Gastroesophageal sphincter (tissue), 4 donors: Measurements from ENCODE around the gene NTRK3. TPM values are rescaled to one million over a fixed set of nuclear protein-coding genes. Genes with fewer than 3 reads are reported as not detected.
A peak's percentile ranks its signal among the peaks of the same experiment; 100 is the strongest.

Experiments used
- ATAC-seq: fragments of 150-250 bp; one replicate; pipeline ENCODE4 v1.9.1; 2016; ENCODE audit warnings: mild to moderate bottlenecking, moderate library complexity
- H3K27ac ChIP-seq, 4 donors: fragments of 200-600 bp; sonication (generic) in 3 of 4; 1 replicate in 3 of 4; 2 replicates in 1 of 4; pipeline ENCODE4 v1.5.1; 2016 to 2019
- H3K27me3 ChIP-seq: fragments of 200-600 bp; sonication (generic); one replicate; pipeline ENCODE4 v1.5.1; 2019
- H3K36me3 ChIP-seq, 2 donors: fragments of 200-600 bp; sonication (generic); one replicate each; pipeline ENCODE4 v1.5.1; 2019; ENCODE audit warnings: control low read depth in 1 of 2
- H3K4me1 ChIP-seq, 3 donors: fragments of 200-600 bp; sonication (generic); 1 replicate in 2 of 3; 2 replicates in 1 of 3; pipeline ENCODE4 v1.5.1; 2016 to 2019; ENCODE audit warnings: control low read depth in 2 of 3
- H3K4me3 ChIP-seq, 2 donors: fragments of 200-600 bp; sonication (generic); one replicate each; pipeline ENCODE4 v1.5.1; 2019; ENCODE audit warnings: mild to moderate bottlenecking in 1 of 2, moderate library complexity in 1 of 2
- H3K9me3 ChIP-seq, 3 donors: fragments of 200-600 bp; sonication (generic); one replicate each; pipeline ENCODE4 v1.5.1; 2017 to 2019; ENCODE audit warnings: control low read depth in 2 of 3
- EP300 ChIP-seq: sonication (generic); formaldehyde crosslinking; IDR thresholded peaks from one replicate; pipeline ENCODE4 v1.6.1; 2017; ENCODE audit warnings: antibody characterized with exemption, mild to moderate bottlenecking
- POLR2A ChIP-seq, 2 donors: fragments of 450-650 bp; IDR thresholded peaks; one replicate each; pipeline ENCODE4 v1.6.1; 2017; ENCODE audit warnings: antibody characterized with exemption in 2 of 2, mild to moderate bottlenecking in 2 of 2, moderate library complexity in 1 of 2
- POLR2AphosphoS5 ChIP-seq: sonication (generic); formaldehyde crosslinking; IDR thresholded peaks from one replicate; pipeline ENCODE4 v1.6.1; 2017; ENCODE audit warnings: antibody characterized with exemption
- WGBS, 2 donors: methylation state at CpG; one replicate each; pipeline ENCODE4 v1.1.5; 2018; ENCODE audit warnings: low coverage in 1 of 2; 5-methylcytosine and 5-hydroxymethylcytosine counted together
- total RNA-seq, 4 donors: library from RNA; depleted of rRNA; stranded (reverse); fragments of >200 nt; gene quantifications; one replicate each; pipeline ENCODE4 v1.1.0, GENCODE V29; 2016
- TF ChIP-seq, protein P1 (sequence below), 4 experiments: fragments of 200-600 bp in 2 of 4; fragments of 450-650 bp in 2 of 4; sonication (generic) in 1 of 4; IDR thresholded peaks; one replicate each; pipeline ENCODE4 v1.5.1; 2017 to 2019; ENCODE audit warnings: antibody characterized with exemption in 4 of 4, mild to moderate bottlenecking in 2 of 4, moderate library complexity in 2 of 4

Gene NTRK3
- total RNA-seq, 4 donors from 2014 or later: 0.47 to 4.3 (median 1.5) TPM

DNA sequence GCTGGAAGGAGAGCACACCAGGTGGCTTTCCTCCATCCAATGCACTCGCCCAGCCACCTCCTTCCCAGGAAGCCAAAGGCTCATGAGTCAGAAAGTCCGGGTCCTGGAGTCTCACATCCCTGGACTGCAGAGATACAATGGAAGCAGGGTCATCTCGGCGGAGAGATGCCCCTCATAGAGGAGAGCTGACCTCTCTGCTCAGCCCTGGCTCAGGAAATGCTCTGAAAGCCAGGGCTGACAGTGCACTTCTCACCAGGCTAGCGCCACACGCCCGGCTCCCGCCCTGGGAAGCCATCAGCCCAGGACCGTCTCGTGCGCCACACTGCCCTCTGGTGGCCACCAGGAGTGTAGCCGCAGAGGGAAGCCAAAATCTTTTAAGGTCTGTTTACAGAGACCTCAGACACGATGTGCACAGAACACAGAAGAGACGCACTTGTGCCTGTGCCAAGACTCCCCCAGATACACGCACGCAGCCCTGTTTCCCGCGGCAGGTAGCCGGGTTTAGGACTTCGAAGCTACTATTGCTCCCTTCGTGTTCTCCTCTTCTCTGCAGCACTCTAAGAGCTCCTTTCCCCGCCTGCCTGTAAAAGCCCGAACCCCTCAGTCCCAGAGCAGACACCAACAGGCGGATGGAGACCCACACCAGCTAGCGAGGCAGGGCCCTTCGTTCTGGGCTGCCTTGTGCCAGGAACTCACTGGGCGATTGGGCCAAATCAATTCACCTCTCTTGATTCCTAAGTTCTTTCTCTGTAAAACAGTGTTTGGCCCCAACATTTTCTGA, 9.7 kb downstream of the NTRK3 start:
- Histone ChIP-seq H3K27me3 (peaks cover 34% of the 10 kb centered on the region), H3K4me3 (no peak overlapping the region), H3K4me1 (peaks cover 0 to 19% (median 6%) of the 10 kb centered on the region in 3 donors), H3K36me3 (no peaks in the 10 kb centered on the region), H3K9me3 (no peaks in the 10 kb centered on the region), H3K27ac (no peak overlapping the region)
- TF ChIP-seq EP300 (no peak), POLR2AphosphoS5 (peak; percentile 46), POLR2A (IDR thresholded peaks at IDR 0.05) (no peak)
- TF ChIP-seq, protein P1, sequence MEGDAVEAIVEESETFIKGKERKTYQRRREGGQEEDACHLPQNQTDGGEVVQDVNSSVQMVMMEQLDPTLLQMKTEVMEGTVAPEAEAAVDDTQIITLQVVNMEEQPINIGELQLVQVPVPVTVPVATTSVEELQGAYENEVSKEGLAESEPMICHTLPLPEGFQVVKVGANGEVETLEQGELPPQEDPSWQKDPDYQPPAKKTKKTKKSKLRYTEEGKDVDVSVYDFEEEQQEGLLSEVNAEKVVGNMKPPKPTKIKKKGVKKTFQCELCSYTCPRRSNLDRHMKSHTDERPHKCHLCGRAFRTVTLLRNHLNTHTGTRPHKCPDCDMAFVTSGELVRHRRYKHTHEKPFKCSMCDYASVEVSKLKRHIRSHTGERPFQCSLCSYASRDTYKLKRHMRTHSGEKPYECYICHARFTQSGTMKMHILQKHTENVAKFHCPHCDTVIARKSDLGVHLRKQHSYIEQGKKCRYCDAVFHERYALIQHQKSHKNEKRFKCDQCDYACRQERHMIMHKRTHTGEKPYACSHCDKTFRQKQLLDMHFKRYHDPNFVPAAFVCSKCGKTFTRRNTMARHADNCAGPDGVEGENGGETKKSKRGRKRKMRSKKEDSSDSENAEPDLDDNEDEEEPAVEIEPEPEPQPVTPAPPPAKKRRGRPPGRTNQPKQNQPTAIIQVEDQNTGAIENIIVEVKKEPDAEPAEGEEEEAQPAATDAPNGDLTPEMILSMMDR (IDR thresholded peaks at IDR 0.05): peak in 3 of 4 experiments; percentile 84 to 96 (median 92)
- WGBS, 2 donors: 20 to 52% methylated on average over 6 to 12 of the region's 27 CpGs
- peak; percentile 82 for ATAC-seq

DNA sequence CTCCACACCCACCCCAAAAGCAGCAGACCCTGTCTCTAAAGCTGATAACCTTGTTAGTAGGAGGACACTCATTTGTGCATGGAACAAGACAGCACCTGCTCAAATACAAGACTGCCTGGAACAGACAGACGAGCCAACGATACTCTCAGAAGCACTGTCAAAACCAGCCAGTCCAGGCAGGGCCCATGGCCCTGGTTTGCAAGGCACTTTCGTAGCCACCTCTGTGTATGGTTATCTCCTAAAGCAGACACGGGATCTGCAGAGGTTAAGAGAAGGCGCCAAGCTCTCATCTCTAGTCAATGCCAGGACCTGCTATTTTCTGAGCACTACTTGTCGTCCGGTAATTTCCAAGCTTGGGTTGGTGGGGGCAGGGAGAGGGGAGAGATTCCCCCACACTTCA, 10.5 kb downstream of the NTRK3 start:
- TF ChIP-seq POLR2AphosphoS5 (no peak), EP300 (no peak), POLR2A (IDR thresholded peaks at IDR 0.05) (no peak)
- TF ChIP-seq, protein P1 (IDR thresholded peaks at IDR 0.05): no peak
- no peak for ATAC-seq
- Histone ChIP-seq H3K4me1 (peaks cover 0 to 19% (median 6%) of the 10 kb centered on the region in 3 donors), H3K36me3 (no peaks in the 10 kb centered on the region), H3K27me3 (peaks cover 31% of the 10 kb centered on the region), H3K9me3 (no peaks in the 10 kb centered on the region), H3K27ac (no peak overlapping the region), H3K4me3 (no peak overlapping the region)
- 87 to 93% methylated on average over 2 to 3 of the region's 7 CpGs for WGBS, 2 donors

DNA sequence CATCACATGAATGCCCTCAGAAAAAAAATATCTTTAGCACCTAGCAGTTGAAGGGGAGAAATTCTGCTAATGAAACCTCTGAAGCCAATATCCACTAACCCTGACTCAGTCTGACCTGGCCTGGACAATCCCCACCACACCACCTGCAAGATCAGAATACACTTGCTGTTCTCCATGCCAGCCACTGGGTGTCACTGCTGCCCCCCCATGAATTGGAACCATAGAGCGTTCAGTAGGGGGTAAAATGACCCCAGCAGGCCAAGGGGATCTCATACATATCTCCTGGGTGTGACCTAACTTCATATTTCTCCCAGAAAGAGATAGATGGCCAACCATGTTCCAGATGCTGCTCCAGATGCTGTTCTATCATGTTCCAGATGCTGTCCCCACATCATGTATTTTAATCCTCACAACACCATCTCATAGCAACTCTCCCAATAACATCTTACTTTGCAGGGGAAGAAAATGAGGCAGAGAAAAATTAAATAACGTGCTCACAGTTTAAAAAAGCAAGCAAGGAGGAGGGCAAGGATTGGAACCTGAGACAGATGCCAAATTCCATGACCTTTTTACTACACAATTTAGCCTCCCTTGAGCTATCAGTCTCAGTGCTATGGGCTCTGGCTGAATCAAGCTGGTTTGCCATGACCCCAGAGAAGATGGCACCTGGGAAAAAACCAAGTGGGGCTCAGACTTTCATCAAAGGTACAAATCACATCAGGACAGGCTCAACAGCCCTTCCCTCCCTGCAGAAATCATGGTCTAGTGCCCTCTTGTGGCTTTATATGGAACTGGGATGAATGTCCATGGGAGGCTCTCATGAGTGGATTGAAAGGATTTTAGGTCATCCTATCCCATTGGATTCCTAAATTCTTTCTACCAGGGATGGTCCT, 12.4 kb downstream of the NTRK3 start:
- H3K27ac ChIP-seq: no peak overlapping the region
- no peaks in the 10 kb centered on the region for H3K9me3 ChIP-seq
- peaks cover 0 to 19% (median 6%) of the 10 kb centered on the region in 3 donors for H3K4me1 ChIP-seq
- TF ChIP-seq, protein P1 (IDR thresholded peaks at IDR 0.05): peak in 2 of 4 experiments; percentile 23 to 44
- no peak for TF ChIP-seq POLR2A (IDR thresholded peaks at IDR 0.05)
- no peak for TF ChIP-seq EP300
- TF ChIP-seq POLR2AphosphoS5: no peak
- no peak overlapping the region for H3K4me3 ChIP-seq
- no peaks in the 10 kb centered on the region for H3K36me3 ChIP-seq
- no peak for ATAC-seq
- peaks cover 21% of the 10 kb centered on the region for H3K27me3 ChIP-seq
- WGBS, 2 donors: 47 to 70% methylated on average over 1 to 2 of the region's 2 CpGs

DNA sequence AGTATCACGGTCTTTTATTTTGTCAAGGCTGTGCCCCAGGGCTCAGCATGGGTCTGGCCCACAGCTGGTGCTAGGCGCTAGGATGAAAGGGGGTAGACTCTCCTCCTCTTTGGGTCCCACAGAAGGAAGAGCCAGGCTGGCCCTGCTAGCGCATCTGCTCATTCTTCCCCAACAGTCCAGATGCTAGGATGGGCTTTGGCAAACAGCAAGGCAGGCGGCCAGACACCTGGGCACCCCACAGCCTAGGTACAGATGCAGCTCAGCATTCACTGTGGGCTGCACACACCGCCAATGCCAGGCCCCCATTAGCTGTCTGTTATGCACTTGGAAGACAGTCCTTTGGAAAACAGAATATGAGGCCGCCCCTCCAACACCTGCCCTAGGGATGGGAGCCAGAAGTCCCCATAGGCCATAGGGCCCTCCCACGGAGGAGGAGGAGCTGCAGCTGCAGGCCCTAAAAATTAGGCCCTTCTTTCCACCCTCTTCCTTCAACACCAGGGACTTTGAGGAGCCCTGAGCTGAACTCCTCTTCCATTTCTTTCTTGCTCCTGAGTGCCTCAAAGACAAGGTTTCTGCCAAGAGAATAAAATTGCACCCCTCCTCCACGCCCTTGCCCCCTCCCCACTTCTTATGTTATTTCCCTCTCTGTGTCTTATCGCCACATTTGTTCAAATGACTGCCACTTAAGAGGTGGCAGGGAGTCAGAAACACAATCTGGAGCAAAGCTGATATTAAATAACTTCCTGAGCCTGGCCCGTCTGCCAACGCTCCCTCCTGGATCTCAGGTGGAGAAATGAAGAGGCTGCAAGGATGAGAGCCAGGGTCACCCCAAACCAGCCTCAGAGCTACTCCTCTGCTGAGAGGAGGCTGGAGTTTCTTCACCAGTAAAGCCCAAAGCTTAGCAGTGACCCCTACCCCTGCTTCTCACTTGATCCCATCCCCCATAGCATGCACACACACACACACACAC, 13.7 kb downstream of the NTRK3 start:
- H3K4me3 ChIP-seq: no peak overlapping the region
- no peak for ATAC-seq
- H3K27me3 ChIP-seq: peaks cover 14% of the 10 kb centered on the region
- peaks cover 0 to 3% (median 0%) of the 10 kb centered on the region in 3 donors for H3K9me3 ChIP-seq
- H3K27ac ChIP-seq: no peak overlapping the region
- 71 to 100% methylated on average over 3 to 4 of the region's 11 CpGs for WGBS, 2 donors
- TF ChIP-seq, protein P1 (IDR thresholded peaks at IDR 0.05): no peak
- TF ChIP-seq POLR2AphosphoS5 (no peak), EP300 (no peak), POLR2A (IDR thresholded peaks at IDR 0.05) (no peak)
- no peaks in the 10 kb centered on the region for H3K36me3 ChIP-seq
- H3K4me1 ChIP-seq: peaks cover 0 to 17% (median 6%) of the 10 kb centered on the region in 3 donors
